Nephron progenitor cell (in vitro differentiated cells): ENCODE results near the gene KHDC4.
"Not testable (repeated sequence)": the region's sequence is repeated elsewhere in the genome, so short reads cannot be mapped to it uniquely, and the experiment has no call there.

ENCODE experiments used
- DNase-seq: peaks from one replicate; pipeline ENCODE4 v3.0.0; 2021
- H3K27ac Mint-ChIP-seq: 2 replicates; pipeline ENCODE4 v1.8.0; 2021; ENCODE audit warnings: mild to moderate bottlenecking, moderate library complexity, mixed read lengths
- H3K27me3 Mint-ChIP-seq: 2 replicates; pipeline ENCODE4 v1.8.0; 2021; ENCODE audit warnings: mild to moderate bottlenecking, low read depth, mixed read lengths; ENCODE audit not compliant: poor library complexity
- H3K36me3 Mint-ChIP-seq: 2 replicates; pipeline ENCODE4 v1.8.0; 2021; ENCODE audit warnings: low read depth, mixed read lengths
- H3K4me1 Mint-ChIP-seq: 2 replicates; pipeline ENCODE4 v1.8.0; 2021; ENCODE audit warnings: mixed read lengths
- H3K4me3 Mint-ChIP-seq: 2 replicates; pipeline ENCODE4 v1.8.0; 2021; ENCODE audit warnings: mild to moderate bottlenecking, moderate library complexity, mixed read lengths
- H3K9me3 Mint-ChIP-seq: 2 replicates; pipeline ENCODE4 v1.8.0; 2021; ENCODE audit warnings: mild to moderate bottlenecking, moderate library complexity, mixed read lengths
- CTCF ChIP-seq: fragments of 200-600 bp; sonication (generic); IDR thresholded peaks from 2 replicates; pipeline ENCODE4 v1.5.0; 2021; ENCODE audit warnings: antibody characterized with exemption

KHDC4 gene

DNA sequence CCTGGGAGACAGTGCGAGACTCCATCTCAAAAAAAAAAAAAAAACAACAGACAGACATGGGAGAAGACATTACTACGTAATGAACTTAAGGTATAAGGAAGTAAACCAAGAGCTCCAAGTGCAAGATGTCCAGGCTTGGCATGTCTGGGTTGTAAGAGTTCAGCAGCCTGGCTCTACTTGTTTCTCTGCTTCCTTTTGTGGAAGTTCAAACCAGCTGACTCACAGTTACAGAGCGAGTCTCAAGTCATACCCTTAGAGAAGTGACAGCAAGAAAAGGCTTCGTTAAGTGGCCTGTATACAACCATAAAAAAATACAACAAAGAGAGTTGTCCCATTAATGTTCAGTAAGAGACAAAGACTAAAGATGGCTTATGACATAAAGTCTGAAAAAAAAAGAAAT, 24.3 kb downstream of the KHDC4 start:
- Mint-ChIP-seq H3K36me3 (peaks cover 42% of the 10 kb centered on the region), H3K27ac (no peak overlapping the region)

DNA sequence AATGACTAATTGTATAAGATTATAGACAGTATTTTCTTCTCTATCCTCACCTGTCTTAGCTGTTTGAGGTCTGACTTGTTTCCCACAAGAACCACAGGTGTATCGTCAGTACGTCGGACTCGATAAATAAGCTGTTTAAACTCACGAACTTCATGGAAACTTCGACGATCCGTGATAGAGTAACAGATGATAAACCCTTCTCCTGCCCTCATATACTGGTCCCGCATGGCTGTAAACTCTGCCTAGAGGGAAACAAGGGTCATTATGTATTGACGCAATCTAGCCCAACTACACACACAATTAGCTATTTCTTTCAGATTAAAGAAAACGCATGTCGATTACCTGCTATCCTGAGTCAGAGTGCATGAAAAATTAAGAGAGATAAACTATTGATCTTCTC, 30.0 kb downstream of the KHDC4 start:
- Mint-ChIP-seq H3K36me3 (peaks cover 54% of the 10 kb centered on the region), H3K4me1 (no peaks in the 10 kb centered on the region), H3K9me3 (no peaks in the 10 kb centered on the region), H3K27ac (no peak overlapping the region), H3K4me3 (no peak overlapping the region), H3K27me3 (no peaks in the 10 kb centered on the region)
- DNase-seq: no peak
- no peak for TF ChIP-seq CTCF

More for the DNA sequence above, 24.3 kb downstream of the KHDC4 start:
- no peak for DNase-seq
- no peak for TF ChIP-seq CTCF
- peaks cover 20% of the 10 kb centered on the region for H3K4me1 Mint-ChIP-seq
- peak overlapping the region; percentile 96 for H3K4me3 Mint-ChIP-seq
- no peaks in the 10 kb centered on the region for H3K27me3 Mint-ChIP-seq
- no peaks in the 10 kb centered on the region for H3K9me3 Mint-ChIP-seq

DNA sequence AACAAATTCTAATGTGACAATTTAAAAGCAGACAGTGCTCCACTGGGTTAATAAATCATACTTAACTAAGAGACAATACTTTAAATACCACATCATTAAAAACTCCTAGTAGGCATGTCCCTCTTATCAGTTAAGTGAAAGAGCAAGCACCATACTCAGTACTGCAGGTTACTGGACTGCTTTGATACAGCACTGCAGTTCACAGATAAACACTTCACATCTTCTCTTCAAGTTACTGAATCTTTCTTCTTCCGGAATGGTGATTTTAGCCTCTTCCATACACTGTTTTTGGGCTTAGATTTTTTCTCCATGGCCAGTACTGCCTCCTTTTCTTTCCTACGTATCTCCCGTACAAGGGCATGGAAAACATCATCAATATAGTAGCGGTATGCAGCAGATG, 34.1 kb downstream of the KHDC4 start:
- H3K36me3 Mint-ChIP-seq: peaks cover 65% of the 10 kb centered on the region
- no peaks in the 10 kb centered on the region for H3K4me1 Mint-ChIP-seq
- no peak overlapping the region for H3K27ac Mint-ChIP-seq
- no peak for DNase-seq
- H3K4me3 Mint-ChIP-seq: no peak overlapping the region
- no peaks in the 10 kb centered on the region for H3K9me3 Mint-ChIP-seq
- H3K27me3 Mint-ChIP-seq: no peaks in the 10 kb centered on the region
- no peak for TF ChIP-seq CTCF

DNA sequence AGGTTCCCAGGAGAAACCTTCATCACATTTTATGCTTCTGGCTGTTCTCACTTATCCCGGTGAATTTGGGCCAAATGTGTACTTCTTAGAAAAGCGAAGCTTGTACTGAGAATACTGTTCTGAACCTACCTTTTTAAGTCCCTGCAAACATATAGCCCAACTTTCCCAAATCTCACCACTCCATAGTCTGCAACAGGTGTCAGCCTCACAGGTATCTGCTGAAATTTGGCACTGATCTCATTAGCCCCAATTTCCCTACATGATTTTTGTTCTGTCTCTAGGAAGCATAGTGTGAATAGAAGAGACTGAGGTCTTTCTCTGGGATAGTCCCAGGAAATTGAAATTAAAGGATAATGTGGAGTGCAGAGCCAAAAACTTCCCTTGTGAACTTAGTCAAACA, 34.5 kb downstream of the KHDC4 start:
- Mint-ChIP-seq H3K9me3 (no peaks in the 10 kb centered on the region), H3K27me3 (no peaks in the 10 kb centered on the region), H3K4me1 (no peaks in the 10 kb centered on the region), H3K27ac (peak overlapping the region; percentile 77), H3K36me3 (peaks cover 63% of the 10 kb centered on the region), H3K4me3 (no peak overlapping the region)
- TF ChIP-seq CTCF: no peak
- DNase-seq: no peak

GRCh38 chr1:155898888-155899287, 35.3 kb downstream of the KHDC4 start:
- Mint-ChIP-seq H3K9me3 (no peaks in the 10 kb centered on the region), H3K27me3 (no peaks in the 10 kb centered on the region), H3K4me1 (no peaks in the 10 kb centered on the region), H3K4me3 (no peak overlapping the region), H3K36me3 (peaks cover 56% of the 10 kb centered on the region), H3K27ac (no peak overlapping the region)
- no peak for DNase-seq
- TF ChIP-seq CTCF: no peak

- Mint-ChIP-seq H3K9me3 (no peaks in the 10 kb centered on the region), H3K27me3 (peaks cover 4% of the 10 kb centered on the region), H3K36me3 (peaks cover 51% of the 10 kb centered on the region), H3K4me3 (no peak overlapping the region), H3K4me1 (no peaks in the 10 kb centered on the region), H3K27ac (no peak overlapping the region)
- TF ChIP-seq CTCF: no peak
- DNase-seq: no peak
Observed at GRCh38 chr1:155897746-155898145, 36.5 kb downstream of the KHDC4 start.

- not testable (repeated sequence) for H3K9me3 Mint-ChIP-seq, DNase-seq, H3K27me3 Mint-ChIP-seq, H3K4me3 Mint-ChIP-seq, H3K27ac Mint-ChIP-seq, H3K4me1 Mint-ChIP-seq
- H3K36me3 Mint-ChIP-seq: peaks cover 45% of the 10 kb centered on the region
Observed at GRCh38 chr1:155896476-155896875, 37.7 kb downstream of the KHDC4 start.

DNA sequence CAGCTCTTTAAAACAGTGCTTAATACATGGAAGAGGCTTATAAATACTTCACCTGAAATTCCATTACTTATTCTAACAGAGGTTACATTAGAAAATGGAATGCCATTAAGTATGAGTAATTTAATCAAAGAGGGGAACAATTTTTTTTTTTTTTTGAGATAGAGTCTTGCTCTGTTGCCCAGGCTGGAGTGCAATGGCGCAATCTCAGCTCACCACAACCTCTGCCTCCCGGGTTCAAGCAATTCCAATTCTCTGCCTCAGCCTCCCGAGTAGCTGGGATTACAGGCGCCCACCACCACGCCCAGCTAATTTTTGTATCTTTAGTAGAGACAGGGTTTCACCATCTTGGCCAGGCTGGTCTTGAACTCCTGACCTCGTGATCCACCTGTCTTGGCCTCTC, 38.6 kb downstream of the KHDC4 start:
- not testable (repeated sequence) for H3K9me3 Mint-ChIP-seq, H3K4me1 Mint-ChIP-seq, DNase-seq, H3K27me3 Mint-ChIP-seq, H3K4me3 Mint-ChIP-seq, H3K27ac Mint-ChIP-seq
- peaks cover 41% of the 10 kb centered on the region for H3K36me3 Mint-ChIP-seq
